Lower leg skin (tissue), 3 donors: ENCODE measurements around the gene KMT5B.

ENCODE experiments used
- CTCF ChIP-seq, 3 donors: fragments of 450-650 bp; IDR thresholded peaks; one replicate each; pipeline ENCODE4 v1.5.1; 2016; ENCODE audit warnings: antibody characterized with exemption in 3 of 3, mild to moderate bottlenecking in 3 of 3, moderate library complexity in 2 of 3
- POLR2A ChIP-seq, 2 donors: fragments of 450-650 bp; IDR thresholded peaks; one replicate each; pipeline ENCODE4 v1.6.1; 2016 to 2017; ENCODE audit warnings: antibody characterized with exemption in 2 of 2, mild to moderate bottlenecking in 1 of 2, moderate library complexity in 1 of 2

GRCh38 chr11:68122936-68123539, 90.1 kb downstream of the KMT5B start:
- no peak for TF ChIP-seq CTCF (IDR thresholded peaks at IDR 0.05)
- no peak for TF ChIP-seq POLR2A (IDR thresholded peaks at IDR 0.05)
